ENCODE measurements around the gene LTK. TPM values are rescaled to one million over a fixed set of nuclear protein-coding genes. Genes with fewer than 3 reads are reported as not detected.

The LTK gene
- total and polyA plus RNA-seq, 2 donors (not counting 1 experiment from before 2014, with no cell fraction given): 4.4 to 9.7 TPM

GRCh38 chr15:41501931-41502794 is 11.5 kb downstream of the LTK start:
- H3K27me3 Mint-ChIP-seq: peaks cover 35% of the 10 kb centered on the region

More at GRCh38 chr15:41501931-41502794, 11.5 kb downstream of the LTK start:
- Histone ChIP-seq H4K20me1 (ENCODE audit: control insufficient read depth, insufficient read depth, low read length, poor library complexity, severe bottlenecking) (peaks cover 6% of the 10 kb centered on the region), H3K27me3 (replicated peaks in 1 of 4; ENCODE audit: control extremely low read depth in 1 of 4, control insufficient read depth in 3 of 4, insufficient read depth in 4 of 4, low read length in 3 of 4) (peaks cover 0 to 58% (median 30%) of the 10 kb centered on the region in 4 experiments), H2AFZ (ENCODE audit: insufficient read depth, low read depth, low read length, poor library complexity, severe bottlenecking) (peak overlapping the region; percentile 81), H3K9me3 (ENCODE audit: control extremely low read depth in 1 of 3, control insufficient read depth in 2 of 3, insufficient read depth in 1 of 3, low read length in 2 of 3) (peaks cover 0 to 5% (median 0%) of the 10 kb centered on the region in 3 donors), H3K4me2 (replicated peaks; ENCODE audit: low read depth, low read length, poor library complexity, severe bottlenecking) (peak overlapping the region; percentile 95), H3K36me3 (replicated peaks in 1 of 2; ENCODE audit: control extremely low read depth in 1 of 2, control insufficient read depth in 1 of 2, extremely low read depth in 1 of 2, insufficient read depth in 2 of 2, low read length in 1 of 2) (no peaks in the 10 kb centered on the region), H3K9ac (ENCODE audit: low read length) (peak overlapping the region; percentile 61), H3K4me1 (ENCODE audit: control insufficient read depth in 2 of 2, insufficient read depth in 2 of 2, low read length in 2 of 2) (peaks cover 35 to 43% of the 10 kb centered on the region in 2 donors), H3K27ac (ENCODE audit: low read length in 2 of 2) (no peak overlapping the region), H3K4me3 (ENCODE audit: control extremely low read depth in 1 of 5, extremely low read depth in 1 of 5, insufficient read depth in 1 of 5, low read depth in 2 of 5, low read length in 4 of 5) (peak overlapping the region; percentile 28 to 62 (median 43)), H3K79me2 (ENCODE audit: control insufficient read depth, insufficient read depth, low read length) (no peaks in the 10 kb centered on the region)
- no peak for TF ChIP-seq EZH2 (IDR thresholded peaks at IDR 0.05; ENCODE audit: borderline replicate concordance, insufficient read depth, low read depth, low read length, poor library complexity, severe bottlenecking)
- no peak for TF ChIP-seq CTCF (IDR thresholded peaks at IDR 0.05)
- ATAC-seq (ENCODE audit: low read depth): peak; percentile 50
- peak; percentile 66 for DNase-seq
- H3K4me3 Mint-ChIP-seq: peak overlapping the region; percentile 87
- peaks cover 38% of the 10 kb centered on the region for H3K4me1 Mint-ChIP-seq
- 5% methylated on average over 62 of the region's 64 CpGs for WGBS (ENCODE audit: insufficient coverage)
- H3K9me3 Mint-ChIP-seq (ENCODE audit: insufficient read depth): no peaks in the 10 kb centered on the region
- intact Hi-C loops (cut with micrococcal nuclease): loop anchor here (1.0 to 5.0 kb wide), 2 partner anchors 11 to 55 kb away; partner anchors contain the start of genes LTK and TYRO3
- H3K27ac Mint-ChIP-seq: no peak overlapping the region
- ChIA-PET CTCF (interaction anchor here (0.7 to 2.4 kb wide), 2 partner anchors 11 to 37 kb away, joined by 3 to 8 read pairs; partner anchors contain the start of gene LTK), POLR2A (no interaction called here)

All from B cell (primary cell).